ENCODE data around the gene SHISAL2A.

GRCh38 chr1:52676249-52676903 lies 43.4 kb downstream of the SHISAL2A start:
- TF ChIP-seq POLR2A (IDR thresholded peaks at IDR 0.05) (no peak), CTCF (IDR thresholded peaks at IDR 0.05) (no peak)
